Ectodermal cell (in vitro differentiated cells): ENCODE measurements around the gene UBL4B. TPM values are rescaled to one million over a fixed set of nuclear protein-coding genes. Genes with fewer than 3 reads are reported as not detected.

Experiments
- H3K27ac ChIP-seq: 2 replicates; pipeline ENCODE4 v1.7.0; 2013; ENCODE audit warnings: mild to moderate bottlenecking, low read depth, low read length; ENCODE audit not compliant: insufficient read depth, poor library complexity, severe bottlenecking
- H3K27me3 ChIP-seq: 2 replicates; pipeline ENCODE4 v1.7.0; 2013; ENCODE audit warnings: mild to moderate bottlenecking, low read length; ENCODE audit not compliant: insufficient read depth, control insufficient read depth, poor library complexity, severe bottlenecking
- H3K36me3 ChIP-seq: one replicate; pipeline ENCODE4 v1.7.0; 2013; ENCODE audit warnings: low read length; ENCODE audit not compliant: control insufficient read depth, insufficient read depth
- H3K4me1 ChIP-seq: one replicate; pipeline ENCODE4 v1.7.0; 2013; ENCODE audit warnings: low read length; ENCODE audit not compliant: control insufficient read depth, insufficient read depth
- H3K4me3 ChIP-seq: 2 replicates; pipeline ENCODE4 v1.7.0; 2013; ENCODE audit warnings: low read depth, low read length, control low read depth; ENCODE audit not compliant: insufficient read depth
- H3K9me3 ChIP-seq: 2 replicates; pipeline ENCODE4 v1.7.0; 2013; ENCODE audit warnings: mild to moderate bottlenecking, low read length, moderate library complexity; ENCODE audit not compliant: control insufficient read depth
- WGBS, 2 experiments: methylation state at CpG; one replicate each; pipeline ENCODE4 v1.1.7; 2013; ENCODE audit warnings: missing lambda C conversion rate in 2 of 2; 5-methylcytosine and 5-hydroxymethylcytosine counted together
- polyA plus RNA-seq, 4 experiments: library from polyadenylated mRNA; stranded (reverse); fragments of 50-300 nt; gene quantifications; one replicate each; pipeline ENCODE4 v1.2.3, GENCODE V29; 2013

Gene UBL4B, protein sequence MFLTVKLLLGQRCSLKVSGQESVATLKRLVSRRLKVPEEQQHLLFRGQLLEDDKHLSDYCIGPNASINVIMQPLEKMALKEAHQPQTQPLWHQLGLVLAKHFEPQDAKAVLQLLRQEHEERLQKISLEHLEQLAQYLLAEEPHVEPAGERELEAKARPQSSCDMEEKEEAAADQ
- polyA plus RNA-seq (2013, experiment 1 of 4) = not detected
- not detected for polyA plus RNA-seq (2013, experiment 2 of 4)
- polyA plus RNA-seq (2013, experiment 3 of 4) = not detected
- not detected for polyA plus RNA-seq (2013, experiment 4 of 4)

DNA sequence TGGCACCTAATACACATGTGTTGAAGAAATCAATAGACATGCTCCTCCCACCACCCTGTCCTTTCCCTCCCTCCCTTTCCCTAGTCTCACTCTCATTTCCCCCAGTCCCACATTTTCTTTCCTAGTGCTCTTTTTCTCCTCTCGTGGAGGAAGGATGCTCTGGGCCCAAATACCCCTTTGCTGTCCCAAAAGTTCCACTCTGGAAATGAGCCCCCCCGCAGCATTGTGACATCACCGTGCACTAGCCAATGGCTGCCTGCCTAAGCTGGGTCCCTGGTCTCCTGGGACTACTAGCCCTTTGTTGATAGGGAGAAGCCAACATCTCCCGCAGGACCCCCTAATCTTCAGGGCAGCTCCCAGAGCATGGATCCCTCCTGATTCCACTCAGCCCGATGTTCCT lies at the start of gene UBL4B:
TSS of gene UBL4B (plus strand) at position 301 of the 400 bp plus-strand sequence. CDS start at position 393, 92 bp downstream.
- Histone ChIP-seq H3K4me1 (no peaks in the 10 kb centered on the region), H3K9me3 (no peaks in the 10 kb centered on the region), H3K27ac (no peak within 1 kb of the TSS), H3K36me3 (no peaks in the 10 kb centered on the region), H3K27me3 (no peaks in the 10 kb centered on the region), H3K4me3 (no peak within 1 kb of the TSS)
- WGBS, 2 experiments = 93 to 94% methylated on average over 5 of the region's 5 CpGs

DNA sequence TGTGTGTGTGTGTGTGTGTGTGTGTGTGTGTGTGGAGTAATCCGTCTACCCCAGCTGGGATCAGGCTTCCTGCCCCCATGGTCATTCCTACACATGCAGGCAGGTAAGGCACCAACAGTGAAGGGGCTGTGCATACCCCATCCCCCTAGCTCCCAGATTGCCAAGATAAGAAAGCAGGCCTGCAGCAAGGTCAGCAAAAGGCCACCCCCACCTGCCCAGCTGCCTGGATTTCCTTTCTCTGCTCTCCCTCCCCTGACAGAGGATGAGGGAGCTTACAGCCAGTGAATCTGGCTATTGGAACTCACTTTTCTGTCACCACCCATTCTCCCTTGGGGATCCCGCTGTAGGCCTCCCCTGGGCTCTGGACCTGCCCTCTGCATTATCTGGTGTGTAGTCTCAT lies 49.6 kb upstream of the UBL4B start:
- Histone ChIP-seq H3K4me3 (no peak overlapping the region), H3K27me3 (peaks cover 24% of the 10 kb centered on the region), H3K36me3 (peaks cover 1% of the 10 kb centered on the region), H3K4me1 (peaks cover 7% of the 10 kb centered on the region), H3K27ac (no peak overlapping the region), H3K9me3 (no peaks in the 10 kb centered on the region)
- 77 to 86% methylated on average over 2 of the region's 2 CpGs for WGBS, 2 experiments

DNA sequence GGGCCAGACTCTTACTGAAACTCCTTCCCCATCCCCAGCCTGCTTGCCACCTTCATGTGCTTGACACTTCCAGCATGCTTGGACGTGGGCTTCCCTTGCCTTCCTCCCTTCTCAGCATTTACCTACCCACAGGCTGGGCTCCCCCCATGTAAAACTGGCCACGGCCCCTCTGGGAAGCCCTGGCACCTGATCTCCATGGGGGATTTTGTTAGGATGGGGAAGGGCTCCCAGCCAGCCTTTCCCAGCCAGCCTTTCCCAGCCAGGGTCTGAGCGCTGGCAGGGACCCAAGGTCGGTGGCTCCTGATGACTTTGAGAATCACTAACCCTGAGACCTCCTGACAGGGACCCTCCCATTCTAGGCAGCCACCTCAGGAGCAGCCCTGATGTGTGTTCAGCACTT lies 48.5 kb upstream of the UBL4B start:
- Histone ChIP-seq H3K4me3 (no peak overlapping the region), H3K9me3 (no peaks in the 10 kb centered on the region), H3K27ac (no peak overlapping the region), H3K36me3 (no peaks in the 10 kb centered on the region), H3K27me3 (peaks cover 35% of the 10 kb centered on the region), H3K4me1 (peaks cover 12% of the 10 kb centered on the region)
- WGBS, 2 experiments = 39 to 46% methylated on average over 4 of the region's 4 CpGs

- no peak overlapping the region for H3K4me3 ChIP-seq
- peaks cover 45% of the 10 kb centered on the region for H3K27me3 ChIP-seq
- 88% methylated on average over 18 of the region's 18 CpGs for WGBS, 2 experiments
- no peaks in the 10 kb centered on the region for H3K9me3 ChIP-seq
- peaks cover 13% of the 10 kb centered on the region for H3K4me1 ChIP-seq
- H3K36me3 ChIP-seq = no peaks in the 10 kb centered on the region
- no peak overlapping the region for H3K27ac ChIP-seq
Observed at GRCh38 chr1:110064576-110065337, 47.5 kb upstream of the UBL4B start.

- Histone ChIP-seq H3K4me3 (no peak overlapping the region), H3K27me3 (peaks cover 56% of the 10 kb centered on the region), H3K4me1 (peaks cover 17% of the 10 kb centered on the region), H3K27ac (no peak overlapping the region), H3K9me3 (no peaks in the 10 kb centered on the region), H3K36me3 (no peaks in the 10 kb centered on the region)
- 90 to 93% methylated on average over 5 of the region's 5 CpGs for WGBS, 2 experiments
Observed at GRCh38 chr1:110065841-110066240, 46.4 kb upstream of the UBL4B start.

DNA sequence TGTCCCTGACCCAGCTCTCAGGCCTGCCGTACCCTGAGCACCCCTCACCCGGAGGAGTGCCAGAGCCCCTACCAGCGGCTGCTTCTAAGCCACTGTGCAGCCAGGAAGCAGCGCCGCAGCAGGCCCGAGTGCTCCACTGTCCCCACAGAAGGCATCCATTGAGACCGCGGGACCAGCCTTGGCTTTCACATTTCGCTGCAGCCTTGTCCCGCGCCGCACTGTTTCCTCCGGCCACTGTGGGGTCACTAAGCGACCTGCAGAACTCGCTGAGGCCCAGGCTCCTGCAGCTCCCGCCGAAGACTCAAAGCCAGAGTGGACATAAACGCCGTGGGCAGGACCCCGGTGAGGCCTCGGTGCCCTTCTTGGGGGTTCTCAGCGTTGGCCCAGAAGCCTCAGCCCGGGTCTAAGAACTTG lies 44.8 kb upstream of the UBL4B start:
- Histone ChIP-seq H3K27ac (no peak overlapping the region), H3K4me3 (no peak overlapping the region), H3K27me3 (peaks cover 72% of the 10 kb centered on the region), H3K9me3 (no peaks in the 10 kb centered on the region), H3K4me1 (peaks cover 17% of the 10 kb centered on the region), H3K36me3 (no peaks in the 10 kb centered on the region)
- 8 to 10% methylated on average over 23 of the region's 23 CpGs for WGBS, 2 experiments

DNA sequence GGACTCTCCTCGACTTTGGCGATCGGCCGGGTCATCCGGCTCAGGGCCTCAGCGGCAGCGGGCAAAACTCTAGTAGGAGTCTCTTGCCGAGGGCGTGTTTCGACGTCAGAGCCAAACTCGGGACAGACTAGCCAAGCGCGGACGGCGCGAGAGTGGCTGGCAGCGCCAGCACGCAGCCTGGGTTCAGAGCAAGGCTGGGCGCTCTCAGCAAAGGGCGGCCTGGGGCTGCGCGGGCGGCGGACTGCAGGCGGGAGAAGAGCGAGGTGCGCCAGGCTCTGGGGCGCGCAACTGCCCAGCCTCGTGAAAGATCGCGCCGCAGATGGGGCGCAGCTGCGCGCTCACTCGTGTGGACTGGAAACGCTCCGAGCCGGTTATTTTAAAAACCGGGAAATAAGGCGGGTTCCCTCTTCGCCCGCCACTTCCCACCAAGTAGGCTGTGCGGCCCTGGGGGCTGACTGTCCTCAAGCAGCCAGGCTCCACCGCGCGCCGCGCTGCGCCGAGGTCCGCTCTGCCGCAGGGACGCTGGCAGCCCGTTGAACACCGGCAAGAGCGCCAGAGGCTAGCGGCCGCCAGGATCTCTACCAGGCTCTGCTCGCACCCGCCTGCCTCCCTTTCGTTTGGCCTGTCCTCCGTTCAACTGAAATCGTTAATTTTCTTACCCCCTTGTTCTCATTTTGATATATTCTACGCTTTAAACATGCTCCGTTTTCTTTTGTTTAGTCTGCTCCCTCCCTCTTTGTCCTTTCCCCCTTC lies 44.2 kb upstream of the UBL4B start:
- Histone ChIP-seq H3K9me3 (no peaks in the 10 kb centered on the region), H3K4me1 (peaks cover 16% of the 10 kb centered on the region), H3K27me3 (peaks cover 78% of the 10 kb centered on the region), H3K36me3 (no peaks in the 10 kb centered on the region), H3K27ac (no peak overlapping the region), H3K4me3 (no peak overlapping the region)
- 1 to 2% methylated on average over 68 of the region's 68 CpGs for WGBS, 2 experiments

- peaks cover 86% of the 10 kb centered on the region for H3K27me3 ChIP-seq
- H3K36me3 ChIP-seq = no peaks in the 10 kb centered on the region
- H3K27ac ChIP-seq = no peak overlapping the region
- no peak overlapping the region for H3K4me3 ChIP-seq
- H3K9me3 ChIP-seq = no peaks in the 10 kb centered on the region
- H3K4me1 ChIP-seq = peaks cover 13% of the 10 kb centered on the region
- 2% methylated on average over 68 of the region's 68 CpGs for WGBS, 2 experiments
Observed at GRCh38 chr1:110068646-110069403, 43.4 kb upstream of the UBL4B start.

DNA sequence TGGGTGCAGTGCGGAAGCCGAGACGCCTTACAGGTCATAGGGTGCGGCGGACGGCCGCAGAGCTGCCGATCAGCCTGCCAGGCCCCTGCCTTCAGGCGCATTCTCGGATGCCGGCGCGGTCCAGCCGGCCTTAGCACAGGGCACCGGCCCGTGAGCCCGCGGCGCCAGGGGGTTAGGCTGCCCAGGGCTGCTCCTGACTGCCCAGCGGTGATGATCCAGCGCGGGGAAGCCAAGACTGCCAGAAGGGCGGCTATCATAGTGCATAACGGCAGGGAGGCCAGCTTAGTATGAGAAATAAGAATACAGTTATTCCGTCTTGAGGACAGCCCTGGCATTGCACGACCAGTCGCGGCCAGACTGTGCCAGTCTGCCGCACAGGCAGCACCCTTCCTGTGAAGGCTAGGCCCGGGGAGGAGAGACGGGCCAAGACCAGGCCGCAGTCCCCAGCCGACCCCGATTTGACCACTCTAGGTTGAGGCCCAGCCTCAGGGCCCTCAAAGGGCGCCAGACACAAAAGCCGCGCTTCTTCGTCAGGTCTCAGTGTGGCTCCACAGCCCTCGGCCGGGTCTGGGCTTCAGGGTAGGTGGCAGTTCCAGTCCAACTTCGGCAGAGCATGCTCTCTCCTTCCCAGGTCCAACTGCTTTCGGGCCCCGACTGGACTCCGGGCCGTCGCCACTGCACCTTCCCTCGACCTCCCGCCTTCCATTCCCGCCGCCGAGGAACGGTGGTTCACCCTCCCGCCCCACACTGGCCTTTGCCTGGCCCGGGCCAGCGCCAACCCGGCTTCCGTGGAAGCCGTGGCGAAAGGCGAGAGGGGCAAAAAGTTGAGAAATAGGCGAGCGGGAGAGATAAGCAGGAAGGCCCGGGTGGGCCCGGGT lies 42.6 kb upstream of the UBL4B start:
- H3K4me1 ChIP-seq = peaks cover 13% of the 10 kb centered on the region
- H3K27ac ChIP-seq = no peak overlapping the region
- peak overlapping the region; percentile 23 for H3K4me3 ChIP-seq
- H3K36me3 ChIP-seq = no peaks in the 10 kb centered on the region
- peaks cover 94% of the 10 kb centered on the region for H3K27me3 ChIP-seq
- no peaks in the 10 kb centered on the region for H3K9me3 ChIP-seq
- WGBS, 2 experiments = 3% methylated on average over 64 of the region's 64 CpGs
